NCI-H146 treated with DMSO at 0.1 percent for 48 hours (cell line): ENCODE measurements around the gene CCDC9B.

Source experiments
- DNase-seq: peaks from one replicate; lab custom pipeline; 2025; ENCODE audit not compliant: unreplicated experiment; lab: John Stamatoyannopoulos, UW

CCDC9B gene

GRCh38 chr15:40345867-40346578 is 5.3 kb upstream of the CCDC9B start:
- DNase-seq: no peak

- DNase-seq: no peak
Observed at GRCh38 chr15:40345225-40345866, 4.6 kb upstream of the CCDC9B start.

GRCh38 chr15:40344631-40345120 is 3.9 kb upstream of the CCDC9B start:
- peak; percentile 25 for DNase-seq

- no peak for DNase-seq
Observed at GRCh38 chr15:40344217-40344616, 3.5 kb upstream of the CCDC9B start.

GRCh38 chr15:40343512-40343911 is 2.8 kb upstream of the CCDC9B start:
- DNase-seq: no peak

- no peak for DNase-seq
Observed at GRCh38 chr15:40342416-40343320, 1.9 kb upstream of the CCDC9B start.

- DNase-seq: no peak
Observed at GRCh38 chr15:40340038-40340739, 550 bp downstream of the CCDC9B start.

GRCh38 chr15:40339621-40339945 is 1.2 kb downstream of the CCDC9B start:
- no peak for DNase-seq

- DNase-seq: no peak
Observed at GRCh38 chr15:40338921-40339620, 1.7 kb downstream of the CCDC9B start.

GRCh38 chr15:40338041-40338657 is 2.6 kb downstream of the CCDC9B start:
- peak; percentile 34 for DNase-seq

- DNase-seq: no peak
Observed at GRCh38 chr15:40337597-40337996, 3.1 kb downstream of the CCDC9B start.

GRCh38 chr15:40336744-40337122 is 4.0 kb downstream of the CCDC9B start:
- DNase-seq: no peak

- no peak for DNase-seq
Observed at GRCh38 chr15:40335938-40336743, 4.6 kb downstream of the CCDC9B start.

GRCh38 chr15:40334941-40335795 is 5.6 kb downstream of the CCDC9B start:
- DNase-seq: no peak

GRCh38 chr15:40334541-40334940 is 6.2 kb downstream of the CCDC9B start:
- no peak for DNase-seq

GRCh38 chr15:40333922-40334492 is 6.7 kb downstream of the CCDC9B start:
- DNase-seq: no peak

GRCh38 chr15:40332113-40332781 is 8.5 kb downstream of the CCDC9B start:
- no peak for DNase-seq
